Stimulated activated naive CD4-positive, alpha-beta T cell (primary cell): ENCODE data around the gene KRT6A.

Experiments
- DNase-seq, 6 experiments: peaks; one replicate each; lab custom pipeline; 2025; lab: John Stamatoyannopoulos, UW

The KRT6A gene

GRCh38 chr12:52493172-52493571 is at the start of gene KRT6A:
TSS of gene KRT6A (minus strand) at chr12:52493257. CDS start at chr12:52493188, 69 bp downstream.
- DNase-seq = no peak

GRCh38 chr12:52542157-52542556 is 49.1 kb upstream of the KRT6A start:
- DNase-seq = no peak

- DNase-seq = no peak
Measured at GRCh38 chr12:52541709-52542108, 48.7 kb upstream of the KRT6A start.

GRCh38 chr12:52540531-52540930 is 47.5 kb upstream of the KRT6A start:
- DNase-seq = no peak

- DNase-seq = no peak
Measured at GRCh38 chr12:52539821-52540173, 46.7 kb upstream of the KRT6A start.

GRCh38 chr12:52539083-52539820 is 46.2 kb upstream of the KRT6A start:
- no peak for DNase-seq

- DNase-seq = no peak
Measured at GRCh38 chr12:52537101-52537500, 44.0 kb upstream of the KRT6A start.

DNA sequence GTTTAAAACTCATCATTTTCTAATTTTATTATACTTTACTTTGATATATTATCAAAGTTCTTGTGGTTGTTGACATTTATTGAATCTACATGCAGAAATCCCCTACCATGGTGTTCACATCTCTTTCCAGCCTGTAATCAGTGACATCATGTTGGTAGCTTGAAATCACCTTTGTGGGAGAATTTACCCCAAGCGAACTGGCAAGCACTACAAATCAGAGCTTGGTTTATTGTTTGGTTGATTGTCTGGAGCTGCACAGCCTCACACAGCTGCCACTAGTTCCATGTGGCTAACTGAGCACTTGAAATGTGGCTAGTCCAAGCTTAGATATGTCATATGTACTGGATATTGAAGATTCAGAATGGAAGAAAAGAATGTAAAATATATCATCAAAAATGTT is 42.5 kb upstream of the KRT6A start:
- no peak for DNase-seq

DNA sequence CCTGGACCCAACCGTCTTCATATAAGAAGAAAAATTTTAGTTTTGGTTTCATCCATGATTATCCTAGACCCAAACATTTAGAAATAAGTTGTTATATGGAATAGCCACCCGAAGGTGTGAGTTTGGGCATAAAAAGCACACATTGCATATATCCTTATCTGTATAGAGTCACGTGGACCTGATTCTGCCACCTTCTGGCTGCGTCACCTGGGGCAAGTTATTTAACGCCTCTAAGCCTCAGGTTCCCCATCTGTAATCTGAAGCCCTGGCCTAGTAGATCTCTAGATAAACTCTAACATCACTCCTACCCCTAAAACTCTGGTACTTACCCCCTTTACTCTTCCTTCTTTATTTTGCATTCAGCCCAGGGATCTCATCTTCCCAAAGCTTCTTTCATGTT is 41.4 kb upstream of the KRT6A start:
- no peak for DNase-seq

DNA sequence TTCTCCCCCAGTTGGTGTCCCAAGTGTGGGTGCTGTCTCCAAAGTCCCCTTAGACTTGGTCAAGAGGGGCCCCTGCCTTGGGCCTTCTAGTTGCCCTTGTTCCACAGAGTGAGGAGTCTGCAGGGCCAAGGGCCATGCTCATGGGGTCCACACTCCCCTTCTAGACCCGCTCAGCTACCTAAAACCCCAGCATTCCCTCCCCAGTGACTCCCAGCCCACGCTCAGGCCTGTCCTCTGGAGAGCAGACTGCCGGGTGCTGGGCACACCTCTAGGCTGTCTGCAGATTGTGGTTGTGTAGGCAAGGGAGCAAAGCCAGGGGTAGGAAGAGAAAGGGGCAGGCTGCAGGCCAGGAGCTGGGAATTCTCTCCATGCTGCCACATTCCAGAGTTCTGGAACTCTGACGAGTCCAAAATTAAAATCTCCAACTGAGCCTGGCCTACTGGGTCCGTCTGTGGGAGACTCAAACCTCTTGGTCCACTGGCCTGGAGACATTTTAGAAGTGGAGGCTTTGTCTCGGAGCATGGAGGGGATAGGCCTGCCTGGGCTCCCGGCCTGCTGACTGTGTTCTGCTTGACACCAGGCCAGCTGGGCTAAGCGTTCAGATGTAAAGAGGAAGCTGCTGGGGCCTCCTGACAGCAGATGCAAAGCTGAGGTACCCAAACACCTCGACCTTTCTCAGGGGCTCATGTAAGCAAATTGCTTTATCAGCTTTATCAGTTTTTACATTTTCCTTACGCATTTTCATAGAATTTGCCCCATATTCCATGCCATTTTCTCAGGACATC is 40.8 kb upstream of the KRT6A start:
- DNase-seq = no peak

DNA sequence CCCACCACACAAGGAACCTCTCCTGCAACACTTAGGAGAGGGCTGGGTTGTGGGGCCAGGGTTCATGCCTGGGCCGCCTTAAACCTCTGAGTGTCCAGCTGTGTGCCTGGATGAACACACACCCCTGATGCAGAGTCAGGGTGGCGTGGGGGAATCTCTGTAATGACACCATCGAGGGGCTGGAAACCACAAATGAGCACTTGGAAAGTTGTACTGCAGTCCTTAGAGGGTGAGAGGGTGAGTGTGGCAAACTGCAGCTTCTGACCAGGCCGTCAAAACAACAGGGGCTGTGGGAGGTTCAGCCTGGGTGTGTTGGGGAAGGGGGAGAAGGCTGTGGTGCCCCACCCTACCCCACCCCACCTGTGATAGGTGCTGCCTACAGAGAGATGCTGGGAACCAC is 39.6 kb upstream of the KRT6A start:
- DNase-seq = no peak

DNA sequence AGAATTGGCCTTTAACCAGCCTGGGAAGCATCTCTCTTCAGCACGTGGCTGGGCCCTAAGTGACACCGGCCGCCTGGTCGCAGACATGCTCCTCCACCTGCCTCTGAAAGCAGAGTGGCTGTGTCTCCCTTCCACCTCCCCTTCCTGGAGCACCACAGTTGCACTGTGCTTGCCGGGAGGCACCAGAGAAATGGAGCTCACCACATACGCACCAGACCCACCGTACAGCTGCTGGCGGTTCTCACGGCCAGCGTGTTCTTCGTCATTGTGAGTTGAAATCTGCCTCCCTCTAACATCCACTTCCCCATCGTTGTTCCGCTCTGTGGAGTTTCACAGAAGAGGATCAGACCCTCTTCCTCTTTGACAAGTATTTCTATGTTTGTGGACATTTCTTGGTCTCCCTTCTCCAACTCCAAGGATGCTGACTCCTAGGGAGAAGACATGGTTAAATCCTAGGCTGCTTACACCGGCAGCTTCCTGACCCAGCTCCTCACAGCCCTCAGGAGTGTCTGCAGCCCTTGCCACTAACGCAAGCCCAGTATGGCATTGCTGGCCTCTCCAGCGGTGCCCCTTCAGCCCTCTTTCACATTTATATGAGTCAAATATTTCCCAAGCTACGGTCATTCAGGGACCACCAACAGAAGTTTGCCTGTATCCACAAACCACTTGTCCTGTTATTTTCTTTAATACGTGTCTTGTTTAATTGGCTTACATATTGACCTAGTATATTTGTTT is 38.7 kb upstream of the KRT6A start:
- DNase-seq = no peak

DNA sequence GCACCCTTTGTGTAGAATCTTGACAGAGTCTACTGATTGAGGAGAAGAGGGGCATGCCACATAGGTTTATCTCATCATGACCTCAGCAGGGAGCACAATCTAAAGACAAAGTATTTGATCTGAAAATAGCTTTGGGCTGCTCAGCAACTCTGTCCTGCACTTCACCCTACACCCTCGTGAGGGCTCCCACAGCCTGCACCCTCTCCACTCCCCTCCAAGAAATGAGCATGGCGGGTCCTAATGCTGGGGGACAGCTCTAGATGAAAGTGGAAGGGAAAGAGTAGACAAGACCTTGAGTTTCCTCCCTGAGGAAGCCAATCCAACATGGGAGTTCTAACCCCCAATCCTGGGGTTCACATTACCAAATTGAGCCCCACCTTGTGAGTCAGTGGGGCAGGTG is 37.8 kb upstream of the KRT6A start:
- DNase-seq = no peak

GRCh38 chr12:52530366-52530765 is 37.3 kb upstream of the KRT6A start:
- no peak for DNase-seq

- DNase-seq = no peak
Measured at GRCh38 chr12:52529846-52530245, 36.8 kb upstream of the KRT6A start.

- no peak for DNase-seq
Measured at GRCh38 chr12:52529417-52529816, 36.4 kb upstream of the KRT6A start.

DNA sequence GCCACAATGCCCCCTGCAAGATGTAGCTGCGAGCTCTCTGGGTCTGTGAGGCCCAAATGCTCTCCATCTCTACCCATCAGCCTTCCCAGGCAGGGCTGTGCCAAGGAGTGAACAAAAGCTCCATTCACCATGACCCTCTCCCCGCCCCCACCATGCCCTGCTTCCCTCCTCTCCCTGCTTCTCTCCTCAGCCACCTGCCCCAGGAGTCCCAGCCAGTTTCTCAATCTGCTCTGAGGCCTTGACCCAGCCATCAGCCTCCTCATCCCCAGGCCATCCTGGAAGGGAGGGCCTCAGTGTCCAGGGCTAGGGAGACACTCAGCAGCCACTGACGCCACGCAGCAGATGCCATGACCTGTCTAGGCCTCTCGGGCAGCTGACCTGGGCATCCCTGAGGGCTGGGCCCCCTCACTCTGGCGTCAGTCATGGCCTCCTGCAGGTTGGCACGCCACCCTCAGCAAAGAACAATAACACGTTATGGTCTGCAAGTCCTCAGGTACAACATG is 35.6 kb upstream of the KRT6A start:
- no peak for DNase-seq

GRCh38 chr12:52527121-52527800 is 34.2 kb upstream of the KRT6A start:
- DNase-seq = no peak

DNA sequence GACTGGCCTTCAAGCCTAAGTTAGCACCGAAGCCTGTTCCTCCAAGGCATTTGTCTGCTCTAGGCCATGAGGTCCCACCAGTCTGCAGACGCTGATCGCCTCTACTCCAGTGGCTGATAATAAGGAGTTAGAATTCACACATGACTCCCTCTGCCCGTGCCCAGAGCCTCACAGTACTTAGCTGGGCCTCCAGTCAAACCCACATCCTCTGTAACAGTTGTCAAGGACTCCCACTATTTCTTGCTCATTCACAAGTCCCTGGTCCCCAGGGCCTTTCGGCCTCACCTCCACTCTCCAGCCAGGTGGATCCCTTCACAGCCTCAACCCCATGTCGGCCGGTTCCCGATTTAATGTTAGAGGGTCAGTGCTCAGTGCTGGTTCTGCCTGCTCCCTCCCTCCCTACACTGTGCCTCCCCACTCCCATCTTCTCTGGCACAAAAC is 33.5 kb upstream of the KRT6A start:
- no peak for DNase-seq

- DNase-seq = no peak
Measured at GRCh38 chr12:52525661-52526499, 32.8 kb upstream of the KRT6A start.
